HG03025 (cell line): ENCODE measurements around the gene GDPD1.
"Not testable (repeated sequence)": the region's sequence is repeated elsewhere in the genome, so short reads cannot be mapped to it uniquely, and the experiment has no call there.

ENCODE experiments used
- ATAC-seq: cut with Tn5 transposase; IDR thresholded peaks from one replicate; pipeline ENCODE4 v1.9.1; 2021; ENCODE audit warnings: mild to moderate bottlenecking, moderate library complexity; ENCODE audit not compliant: unreplicated experiment, low FRiP score

GDPD1 gene

DNA sequence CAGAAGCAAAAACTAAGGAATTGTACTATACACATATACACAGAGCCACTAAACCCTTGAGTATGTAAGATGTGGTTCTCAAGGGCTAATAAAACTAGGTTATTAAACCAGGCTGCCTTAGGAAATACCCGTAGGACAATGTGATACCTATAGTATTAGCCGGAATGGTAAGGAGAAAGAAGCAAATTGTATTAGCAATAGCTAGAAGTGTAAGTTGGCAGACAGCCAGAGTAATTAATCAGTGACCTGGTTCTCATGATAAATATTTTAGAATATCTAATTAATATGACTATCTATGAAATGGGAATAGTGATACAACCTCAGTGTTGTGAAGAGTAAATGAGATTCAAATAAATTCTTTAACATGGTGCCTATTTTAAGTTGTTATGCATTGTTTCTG lies 18.6 kb downstream of the GDPD1 start:
- no peak for ATAC-seq

DNA sequence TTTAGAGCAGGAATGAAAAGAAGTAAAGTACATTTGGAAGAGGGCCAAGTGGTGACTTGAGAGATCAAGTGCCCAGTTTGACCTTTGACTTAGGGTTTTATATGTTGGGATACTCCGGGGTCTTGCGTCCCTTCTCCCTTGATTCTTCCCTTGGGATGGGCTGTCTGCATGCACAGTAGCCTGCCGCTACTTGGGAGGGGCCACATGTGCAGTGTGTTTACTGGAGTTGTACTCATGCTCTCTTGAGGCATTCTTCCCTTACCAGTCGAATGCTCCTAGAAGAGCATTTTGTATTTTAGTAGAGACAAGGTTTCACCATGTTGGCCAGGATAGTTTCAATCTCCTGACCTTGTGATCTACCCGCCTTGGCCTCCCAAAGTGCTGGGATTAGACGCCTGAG lies 23.8 kb downstream of the GDPD1 start:
- no peak for ATAC-seq

DNA sequence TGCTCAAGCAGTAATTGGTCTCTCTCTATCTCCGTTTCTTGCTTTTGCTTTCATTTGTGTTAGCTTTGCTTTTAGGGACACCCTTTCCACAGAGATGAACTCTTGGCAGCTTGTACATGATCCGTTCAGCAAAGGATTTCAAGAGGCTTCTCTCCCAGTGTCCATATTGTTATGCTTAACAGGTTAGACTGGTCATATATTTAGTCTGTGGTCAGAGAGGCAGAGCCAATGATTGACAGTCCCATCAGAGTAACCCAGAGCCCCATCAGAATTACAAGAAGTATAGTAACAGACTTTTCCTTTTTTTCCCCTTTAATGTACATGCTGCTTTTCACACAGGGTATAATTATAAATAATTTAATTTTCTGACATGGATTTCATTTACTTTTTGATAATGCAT lies 34.4 kb downstream of the GDPD1 start:
- ATAC-seq: no peak

DNA sequence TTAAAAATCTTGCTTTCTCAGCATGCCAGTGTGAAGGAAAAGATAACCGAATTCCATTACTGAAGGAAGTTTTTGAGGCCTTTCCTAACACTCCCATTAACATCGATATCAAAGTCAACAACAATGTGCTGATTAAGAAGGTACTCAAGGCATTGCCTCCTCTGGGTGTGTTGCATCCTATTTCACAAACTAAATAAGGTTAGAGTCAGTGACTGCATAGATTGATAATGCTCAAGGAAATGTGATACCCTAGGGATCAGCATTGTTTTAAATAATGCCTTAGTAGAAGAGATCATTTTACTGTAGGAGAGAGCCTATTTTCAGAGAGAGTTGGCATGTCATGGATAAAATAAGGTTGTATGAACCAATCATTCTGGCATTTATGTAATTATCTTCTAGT lies 36.8 kb downstream of the GDPD1 start:
- no peak for ATAC-seq

DNA sequence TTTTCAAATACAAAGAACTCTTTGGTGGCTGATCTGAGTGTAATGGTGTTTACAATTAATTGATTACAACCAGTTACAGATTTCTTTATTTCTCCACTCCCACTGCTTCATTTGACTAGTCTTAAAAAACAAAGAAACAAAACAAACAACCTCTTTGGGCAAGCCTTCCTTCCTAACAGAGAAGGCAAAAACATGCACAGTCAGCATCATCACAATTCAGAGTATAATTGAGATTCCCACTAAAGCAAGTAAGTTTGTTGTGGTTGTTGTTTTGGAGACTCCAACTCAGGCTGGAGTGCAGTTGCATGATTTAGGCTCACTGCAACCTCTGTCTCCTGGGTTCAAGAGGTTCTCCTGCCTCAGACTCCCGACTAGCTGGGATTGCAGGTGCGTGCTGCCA lies 40.4 kb downstream of the GDPD1 start:
- ATAC-seq: no peak

DNA sequence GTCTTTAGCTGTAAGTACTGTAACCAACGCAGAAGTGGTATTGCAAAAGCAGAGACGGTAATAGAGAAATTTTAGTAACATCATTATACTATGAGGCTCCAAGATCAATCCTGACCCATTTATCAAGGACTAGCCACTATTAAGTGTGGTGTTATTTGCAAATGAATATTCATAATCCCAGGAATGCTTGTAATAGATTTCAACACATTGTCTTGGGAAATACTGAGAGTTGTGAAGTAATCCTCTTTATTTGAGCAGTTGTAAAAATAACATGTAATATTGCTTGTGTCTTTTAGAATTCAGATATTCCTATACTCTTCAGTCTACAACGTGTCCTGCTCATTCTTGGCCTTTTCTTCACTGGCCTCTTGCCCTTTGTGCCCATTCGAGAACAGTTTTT lies 46.4 kb downstream of the GDPD1 start:
- ATAC-seq: no peak

DNA sequence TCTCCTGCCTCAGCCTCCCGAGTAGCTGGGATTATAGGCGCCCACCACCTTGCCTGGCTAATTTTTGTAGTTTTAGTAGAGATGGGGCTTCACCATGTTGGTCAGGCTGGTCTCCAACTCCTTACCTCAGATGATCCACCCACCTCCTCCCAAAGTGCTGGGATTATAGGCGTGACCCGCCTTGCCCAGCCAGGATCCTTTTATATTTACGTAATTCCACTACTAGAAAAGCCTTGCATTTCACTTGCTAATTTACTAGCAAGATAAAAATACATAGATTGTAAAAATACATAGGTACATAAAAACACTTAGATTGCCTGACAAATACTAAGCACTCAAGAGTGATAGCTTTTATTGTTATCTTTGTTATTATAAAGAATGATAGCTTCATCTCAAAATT lies 47.5 kb downstream of the GDPD1 start:
- no peak for ATAC-seq

DNA sequence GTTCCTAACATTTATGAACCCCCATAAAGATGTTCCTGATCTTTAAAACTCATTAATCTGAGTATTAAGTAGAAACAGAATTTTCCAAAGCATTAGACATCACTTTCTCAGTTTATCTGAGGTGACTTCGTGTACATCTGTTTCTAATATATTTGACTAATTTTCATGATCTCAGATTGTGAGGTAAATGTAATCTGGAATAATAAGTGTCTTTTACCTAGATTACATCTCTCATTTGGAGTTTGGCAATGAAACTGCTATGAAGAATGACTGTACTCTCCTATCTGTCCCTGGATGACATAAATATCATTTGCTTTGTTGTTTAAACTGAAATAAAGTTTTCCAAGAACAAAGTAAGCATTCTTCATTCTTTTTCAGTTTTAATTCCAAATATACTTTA lies 55.3 kb downstream of the GDPD1 start:
- no peak for ATAC-seq

DNA sequence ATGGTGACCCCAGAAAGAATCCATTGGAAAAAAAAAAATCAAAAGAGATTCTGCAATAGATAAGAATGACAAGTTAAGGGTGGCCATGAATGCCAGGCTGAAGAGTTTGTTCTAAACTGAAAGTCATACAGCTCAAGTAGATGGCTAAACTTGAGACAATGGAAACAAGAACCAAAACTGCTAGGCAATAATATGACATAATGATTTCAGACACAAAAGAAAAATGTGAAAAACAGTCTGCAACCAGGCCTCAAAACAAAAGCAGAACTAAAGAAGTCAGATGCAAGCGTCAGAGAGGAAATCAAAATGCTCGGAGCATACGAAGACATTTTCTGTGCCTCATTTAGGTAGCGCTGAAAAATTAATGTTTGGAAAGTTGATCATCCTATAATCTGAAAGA lies 56.7 kb downstream of the GDPD1 start:
- ATAC-seq: no peak

DNA sequence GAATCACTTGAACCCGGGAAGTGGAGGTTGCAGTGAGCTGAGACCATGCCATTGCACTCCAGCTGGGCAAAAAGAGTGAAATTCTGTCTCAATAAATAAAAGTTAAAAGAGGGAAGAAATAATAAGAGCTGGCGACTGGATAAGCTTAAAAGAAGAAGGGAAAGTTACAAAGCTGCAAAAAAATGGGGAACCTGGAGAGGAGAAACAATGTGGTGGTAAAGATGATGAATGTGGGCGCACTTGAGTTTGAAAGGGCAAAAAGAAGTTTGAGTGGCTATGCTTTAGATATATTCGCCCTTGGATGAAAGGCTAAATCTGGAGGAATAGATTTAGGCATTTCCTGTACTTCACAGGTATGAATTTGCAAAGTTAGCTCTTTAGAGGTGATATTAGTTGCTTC lies 58.1 kb downstream of the GDPD1 start:
- no peak for ATAC-seq

DNA sequence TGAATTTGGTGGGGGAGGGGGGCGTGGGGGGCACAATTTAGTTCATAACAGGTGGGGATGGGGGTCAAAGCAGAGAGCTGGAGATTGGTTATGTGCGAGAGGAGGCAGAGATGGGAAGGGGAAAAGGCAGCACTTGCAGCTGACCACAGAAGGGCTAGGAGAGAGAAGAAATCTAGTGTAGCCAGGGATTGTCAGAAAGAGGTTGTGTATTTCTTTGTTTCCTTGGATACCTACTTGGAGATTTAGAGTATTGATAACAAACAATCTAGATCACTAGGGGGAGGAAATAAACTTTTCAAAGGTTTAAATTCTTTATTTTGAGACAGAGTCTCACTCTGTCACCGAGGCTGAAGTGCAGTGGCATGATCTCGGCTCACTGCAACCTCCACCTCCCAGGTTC lies 64.0 kb downstream of the GDPD1 start:
- ATAC-seq: no peak

DNA sequence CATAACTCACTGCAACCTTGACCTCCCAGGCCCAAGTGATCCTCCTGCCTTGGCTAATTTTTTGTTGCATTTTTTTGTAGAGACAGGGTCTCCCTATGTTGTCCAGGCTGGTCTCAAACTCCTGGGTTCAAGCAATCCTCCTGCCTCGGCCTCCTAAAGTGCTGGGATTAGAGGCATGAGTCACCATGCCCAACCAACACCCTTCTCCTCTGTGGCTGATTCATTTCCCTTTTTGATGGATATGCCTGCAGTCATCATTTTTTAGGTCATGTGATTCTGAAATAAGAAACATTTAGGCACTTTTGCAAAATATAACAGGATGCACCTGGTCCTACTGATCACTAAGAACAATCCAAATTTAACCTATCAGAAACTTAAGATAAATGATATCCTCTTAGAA lies 67.1 kb downstream of the GDPD1 start:
- no peak for ATAC-seq

DNA sequence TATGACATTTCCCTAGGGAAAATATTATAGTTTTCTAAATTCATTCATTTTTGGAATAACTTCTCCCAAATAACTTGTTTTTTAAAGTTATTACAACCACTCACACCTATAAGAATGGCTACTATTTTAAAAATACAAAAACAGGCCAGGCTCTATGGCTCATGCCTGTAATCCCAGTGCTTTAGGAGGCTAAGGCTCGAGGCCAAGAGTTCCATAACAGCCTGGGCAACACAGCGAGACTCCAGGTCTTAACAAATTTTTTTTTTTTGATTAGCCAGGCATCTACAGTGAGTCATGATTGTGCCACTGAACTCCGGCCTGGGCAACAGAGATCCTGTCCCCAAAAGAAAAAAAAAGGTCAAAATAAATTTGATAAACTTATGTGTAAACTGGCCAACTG lies 67.6 kb downstream of the GDPD1 start:
- no peak for ATAC-seq

DNA sequence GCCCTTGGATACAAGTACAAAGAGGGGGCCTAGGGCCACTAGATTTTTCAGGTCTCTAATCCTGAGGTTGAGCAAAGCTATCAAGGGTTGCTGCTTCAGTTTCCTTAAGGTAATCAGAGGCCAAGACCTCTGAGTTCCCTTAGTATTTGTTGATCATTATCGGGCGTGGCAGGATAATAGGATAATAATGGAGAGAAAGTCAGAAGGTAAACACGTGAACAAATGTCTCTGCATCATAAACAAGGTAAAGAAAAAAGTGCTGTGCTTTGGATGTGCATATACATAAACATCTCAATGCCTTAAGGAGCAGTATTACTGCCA lies 69.6 kb downstream of the GDPD1 start:
- no peak for ATAC-seq

DNA sequence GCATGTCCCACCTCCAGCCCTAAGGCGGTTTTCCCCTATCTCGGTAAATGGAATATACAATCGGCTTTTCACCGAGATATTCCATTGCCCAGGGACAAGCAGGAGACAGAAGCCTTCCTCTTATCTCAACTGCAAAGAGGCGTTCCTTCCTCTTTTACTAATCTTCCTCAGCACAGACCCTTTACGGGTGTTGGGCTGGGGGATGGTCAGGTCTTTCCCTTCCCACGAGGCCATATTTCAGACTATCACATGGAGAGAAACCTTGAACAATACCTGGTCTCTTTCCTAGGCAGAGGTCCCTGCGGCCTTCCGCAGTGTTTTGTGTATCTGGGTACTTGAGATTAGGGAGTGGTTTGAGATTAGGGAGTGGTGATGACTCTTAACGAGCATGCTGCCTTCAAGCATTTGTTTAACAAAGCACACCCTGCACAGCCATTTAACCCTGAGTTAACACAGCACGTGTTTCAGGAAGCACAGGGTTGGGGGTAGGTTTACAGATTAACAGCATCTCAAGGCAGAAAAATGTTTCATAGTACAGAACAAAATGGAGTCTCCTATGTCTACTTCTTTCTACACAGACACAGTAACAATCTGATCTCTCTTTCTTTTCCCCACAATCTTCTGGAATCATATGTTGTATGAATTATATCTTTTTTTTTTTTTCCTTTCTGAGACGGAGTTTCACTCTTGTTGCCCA lies 70.1 kb downstream of the GDPD1 start:
- not testable (repeated sequence) for ATAC-seq

DNA sequence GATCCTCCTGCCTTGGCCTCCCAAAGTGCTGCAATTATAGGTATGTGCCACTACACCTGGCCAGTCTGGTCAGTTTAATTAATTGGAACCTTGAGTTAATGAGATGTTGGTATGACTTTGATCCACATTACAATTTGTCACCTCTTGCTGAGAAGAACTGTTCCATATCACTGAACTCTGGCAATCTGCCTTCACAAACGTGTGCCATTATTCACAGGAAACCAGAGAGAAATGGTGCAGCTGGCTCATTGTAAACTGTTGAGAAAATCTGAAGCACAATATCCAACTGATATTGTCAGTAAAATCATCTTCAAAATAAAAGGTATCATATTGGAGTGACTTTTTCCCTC lies 71.8 kb downstream of the GDPD1 start:
- no peak for ATAC-seq

DNA sequence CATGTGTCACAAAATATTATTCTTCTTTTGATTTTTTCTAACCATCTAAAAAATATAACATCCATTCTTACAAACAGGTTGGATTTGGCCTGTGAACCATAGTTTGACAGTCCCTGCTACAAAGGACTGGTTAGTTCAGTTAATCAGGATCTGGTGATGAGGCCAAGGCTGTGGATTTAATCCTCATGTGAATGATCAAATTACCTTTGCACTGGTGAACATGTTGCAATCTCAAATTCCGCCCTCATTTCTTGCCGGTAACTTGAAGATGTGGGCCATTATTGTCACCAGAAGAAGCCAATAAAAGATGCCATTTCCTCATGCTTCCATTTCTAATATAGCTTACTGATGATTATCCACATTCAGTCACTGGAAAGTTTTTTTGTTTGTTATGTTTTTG lies 75.9 kb downstream of the GDPD1 start:
- ATAC-seq: no peak

DNA sequence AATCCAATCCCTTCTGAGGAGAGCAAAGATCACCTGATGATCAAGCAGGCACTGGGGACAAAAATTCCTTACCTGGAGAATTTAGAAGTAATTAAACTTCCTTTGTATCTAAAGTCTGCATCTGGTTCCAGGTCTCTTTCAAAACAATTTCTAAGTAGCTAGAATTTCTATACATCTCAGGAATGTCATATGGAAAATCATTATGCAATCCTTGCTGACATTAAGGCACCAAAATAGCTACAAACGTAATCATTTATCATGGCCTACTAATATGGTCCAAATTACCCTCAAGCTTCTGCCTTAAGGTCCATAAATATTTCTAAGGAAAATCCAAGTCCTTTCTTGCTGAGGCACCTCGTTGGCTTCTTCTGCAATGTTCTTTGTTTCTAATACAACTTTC lies 78.2 kb downstream of the GDPD1 start:
- no peak for ATAC-seq

DNA sequence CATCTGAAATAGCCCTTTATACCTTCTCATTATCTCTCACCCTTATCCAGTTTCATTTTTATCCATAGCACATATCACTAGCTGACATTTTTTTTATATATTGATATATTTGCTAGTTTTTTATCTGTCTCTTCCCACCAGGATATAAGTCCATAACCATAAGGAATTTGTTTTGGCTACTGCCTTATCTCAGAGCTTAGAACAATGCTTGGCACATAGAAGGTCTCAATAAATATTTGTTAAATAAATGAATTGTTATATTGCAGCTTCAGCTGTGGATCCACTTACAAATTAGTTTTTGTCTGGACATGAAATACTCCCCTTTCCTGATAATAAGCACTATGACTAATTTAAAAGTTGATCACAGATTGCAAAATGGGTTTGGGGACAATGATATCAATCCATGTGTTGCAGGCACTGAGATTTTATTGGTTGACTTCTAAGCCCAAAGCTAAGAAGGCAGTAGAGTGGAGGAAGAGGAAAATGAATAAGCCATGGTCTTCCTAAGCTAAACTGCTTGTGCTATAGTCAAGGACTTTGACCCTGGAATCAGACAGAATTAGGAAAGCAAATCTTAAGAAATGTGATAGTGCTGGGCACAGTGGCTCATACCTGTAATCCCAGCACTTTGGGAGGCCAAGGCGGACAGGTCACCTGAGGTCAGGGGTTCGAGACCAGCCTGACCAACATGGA lies 79.2 kb downstream of the GDPD1 start:
- no peak for ATAC-seq

DNA sequence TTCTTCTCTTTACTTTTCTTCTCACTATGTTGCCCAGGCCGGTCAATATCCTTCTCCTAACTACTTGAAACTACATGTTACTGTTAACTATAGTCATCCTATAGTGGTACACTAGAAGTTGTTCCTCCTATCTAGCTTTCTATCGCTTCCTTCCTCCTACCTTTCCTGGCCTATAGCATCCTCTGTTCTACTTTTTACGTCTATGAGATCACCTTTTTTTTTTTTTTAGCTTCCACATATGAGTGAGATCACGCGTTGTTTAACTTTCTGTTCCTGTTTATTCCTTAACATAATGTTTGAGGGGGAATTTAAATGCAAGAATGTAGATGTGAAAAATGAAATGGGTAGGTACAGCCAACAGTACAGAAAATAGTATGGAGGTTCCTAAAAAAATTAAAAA lies 80.6 kb downstream of the GDPD1 start:
- no peak for ATAC-seq

DNA sequence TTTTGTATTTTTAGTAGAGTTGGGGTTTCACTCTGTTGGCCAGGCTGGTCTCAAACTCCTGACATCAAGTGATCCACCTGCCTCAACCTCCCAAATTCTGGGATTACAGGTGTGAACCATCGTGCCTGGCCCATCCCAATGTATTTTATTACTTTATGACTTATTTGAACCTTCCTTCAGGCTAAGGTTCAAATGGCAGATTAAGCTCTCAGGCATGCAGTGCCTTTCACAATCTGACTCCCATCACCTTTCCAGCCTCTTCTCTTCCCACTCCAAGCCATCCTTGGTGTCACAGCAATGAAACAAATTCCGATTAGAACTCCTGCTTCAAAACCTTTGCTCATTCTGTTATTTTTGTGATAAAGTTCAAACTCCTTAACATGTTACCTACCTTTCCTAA lies 84.5 kb downstream of the GDPD1 start:
- no peak for ATAC-seq

DNA sequence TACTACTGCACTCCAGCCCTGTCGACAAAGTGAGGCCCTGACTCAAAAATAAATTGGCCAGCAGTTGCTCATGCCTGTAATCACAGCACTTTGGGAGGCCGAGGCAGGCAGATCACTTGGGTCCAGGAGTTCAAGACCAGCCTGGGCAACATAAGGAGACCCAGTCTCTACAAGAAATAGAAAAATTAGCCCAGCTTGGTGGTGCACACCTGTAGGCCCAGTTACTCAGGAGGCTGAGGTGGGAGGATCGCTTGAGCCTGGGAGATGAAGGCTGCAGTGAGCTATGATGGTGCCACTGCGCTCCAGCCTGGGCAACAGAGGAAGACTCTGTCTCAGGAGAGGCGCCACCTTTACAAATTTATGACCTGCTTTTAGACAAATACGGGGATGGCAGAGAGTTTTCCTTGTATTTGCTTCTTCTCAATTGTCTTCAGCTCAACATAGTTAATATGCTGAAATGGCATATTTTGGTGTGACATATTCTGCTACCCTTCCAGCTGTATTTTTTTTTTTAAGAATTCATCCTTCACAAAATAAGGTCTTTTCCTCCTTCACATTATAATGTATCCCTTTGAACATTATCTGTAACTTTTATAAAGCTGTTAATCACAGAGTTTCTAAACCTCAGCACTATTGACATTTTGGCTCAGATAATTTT lies 90.1 kb downstream of the GDPD1 start:
- no peak for ATAC-seq
